ENCODE results near the gene XIRP1.
"Not testable (repeated sequence)": the region's sequence is repeated elsewhere in the genome, so short reads cannot be mapped to it uniquely, and the experiment has no call there.

The XIRP1 gene

DNA sequence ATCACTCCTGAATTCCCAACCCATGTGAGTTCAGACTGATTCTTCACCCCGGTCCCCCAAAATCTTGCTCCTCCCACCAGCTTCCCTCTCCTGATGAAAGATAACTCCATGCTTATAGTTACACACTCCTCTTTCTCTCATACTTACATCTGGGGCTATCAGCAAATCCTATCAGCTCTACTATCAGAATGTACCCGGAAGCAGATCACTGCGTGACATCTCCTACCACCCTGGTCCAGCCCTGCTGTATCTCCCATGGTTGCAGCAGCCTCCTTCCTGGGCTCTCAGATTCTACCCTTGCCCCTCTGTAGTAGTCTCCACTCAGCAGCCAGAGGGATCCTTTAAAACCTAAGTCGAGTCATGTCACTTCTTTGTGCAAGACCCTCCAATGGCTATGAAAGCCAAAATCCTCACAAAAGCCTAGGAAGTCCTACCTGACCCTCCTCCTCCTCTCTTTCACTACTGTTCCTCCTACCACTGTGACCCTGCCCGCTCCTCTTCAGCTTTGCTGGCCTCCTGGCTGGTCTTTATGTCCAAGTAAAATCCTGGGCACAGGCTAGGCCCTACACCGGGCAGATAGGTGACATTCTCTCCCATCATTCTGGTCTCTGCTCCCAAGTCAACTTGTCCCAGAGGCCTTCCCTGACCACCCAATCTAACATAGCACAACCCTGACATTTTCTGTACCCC, 16.2 kb downstream of the XIRP1 start:
- Histone ChIP-seq H3K27ac (ENCODE audit: low read length) (no peak overlapping the region), H3K27me3 (ENCODE audit: low read depth, low read length) (peaks cover 26% of the 10 kb centered on the region), H4K20me1 (ENCODE audit: insufficient read depth, low read length) (no peaks in the 10 kb centered on the region), H3K4me1 (ENCODE audit: low read length) (peaks cover 20% of the 10 kb centered on the region), H3K4me2 (ENCODE audit: low read length) (no peak overlapping the region), H3K9ac (ENCODE audit: low read length) (no peak overlapping the region), H3K79me2 (ENCODE audit: low read length) (no peaks in the 10 kb centered on the region), H3K36me3 (replicated peaks; ENCODE audit: low read depth, low read length) (no peaks in the 10 kb centered on the region), H3K4me3 (ENCODE audit: low read length) (no peak overlapping the region), H3K9me3 (ENCODE audit: insufficient read depth, low read length) (no peaks in the 10 kb centered on the region), H2AFZ (ENCODE audit: low read depth, low read length) (no peak overlapping the region)
- TF ChIP-seq EZH2phosphoT487 (IDR thresholded peaks at IDR 0.05; ENCODE audit: low read depth), result no peak
- TF ChIP-seq, protein P1, sequence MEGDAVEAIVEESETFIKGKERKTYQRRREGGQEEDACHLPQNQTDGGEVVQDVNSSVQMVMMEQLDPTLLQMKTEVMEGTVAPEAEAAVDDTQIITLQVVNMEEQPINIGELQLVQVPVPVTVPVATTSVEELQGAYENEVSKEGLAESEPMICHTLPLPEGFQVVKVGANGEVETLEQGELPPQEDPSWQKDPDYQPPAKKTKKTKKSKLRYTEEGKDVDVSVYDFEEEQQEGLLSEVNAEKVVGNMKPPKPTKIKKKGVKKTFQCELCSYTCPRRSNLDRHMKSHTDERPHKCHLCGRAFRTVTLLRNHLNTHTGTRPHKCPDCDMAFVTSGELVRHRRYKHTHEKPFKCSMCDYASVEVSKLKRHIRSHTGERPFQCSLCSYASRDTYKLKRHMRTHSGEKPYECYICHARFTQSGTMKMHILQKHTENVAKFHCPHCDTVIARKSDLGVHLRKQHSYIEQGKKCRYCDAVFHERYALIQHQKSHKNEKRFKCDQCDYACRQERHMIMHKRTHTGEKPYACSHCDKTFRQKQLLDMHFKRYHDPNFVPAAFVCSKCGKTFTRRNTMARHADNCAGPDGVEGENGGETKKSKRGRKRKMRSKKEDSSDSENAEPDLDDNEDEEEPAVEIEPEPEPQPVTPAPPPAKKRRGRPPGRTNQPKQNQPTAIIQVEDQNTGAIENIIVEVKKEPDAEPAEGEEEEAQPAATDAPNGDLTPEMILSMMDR (IDR thresholded peaks at IDR 0.05; ENCODE audit: low read depth, low read length), result no peak

DNA sequence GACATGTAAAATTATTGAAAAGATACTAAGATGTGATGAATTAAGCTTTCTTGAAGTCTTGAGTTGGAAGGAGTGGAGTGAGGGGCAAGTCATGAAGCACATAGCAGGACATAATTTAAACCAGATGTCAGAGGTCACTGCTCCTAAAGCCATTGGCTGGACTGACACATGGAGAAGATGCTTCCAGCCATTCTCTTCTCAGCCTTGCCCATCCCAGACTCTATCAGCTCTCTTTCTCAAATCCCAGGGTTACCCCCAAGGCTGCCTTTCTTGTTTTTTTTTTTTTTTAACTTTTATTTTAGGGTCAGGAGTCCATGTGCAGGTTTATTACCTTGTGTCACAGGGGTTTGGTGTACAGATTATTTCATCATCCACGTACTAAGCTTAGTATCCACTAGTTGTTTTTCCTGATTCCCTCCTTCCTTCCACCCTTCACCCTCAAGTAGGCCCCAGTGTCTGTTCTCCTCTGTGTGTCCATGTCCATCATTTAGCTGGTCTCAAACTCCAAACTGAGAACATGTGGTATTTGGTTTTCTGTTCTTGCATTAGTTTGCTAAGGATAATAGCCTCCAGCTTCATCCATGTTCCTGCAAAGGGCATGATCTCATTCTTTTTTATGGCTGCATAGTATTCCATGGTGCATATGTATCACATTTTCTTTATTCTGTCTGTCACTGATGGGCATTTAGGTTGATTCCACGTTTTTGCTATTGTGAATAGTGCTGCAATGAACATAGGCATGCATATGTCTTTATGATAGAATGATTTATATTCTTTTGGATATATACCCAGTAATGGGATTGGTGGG, 18.9 kb downstream of the XIRP1 start:
- TF ChIP-seq EZH2phosphoT487 (IDR thresholded peaks at IDR 0.05; ENCODE audit: low read depth), result no peak
- TF ChIP-seq, protein P1 (IDR thresholded peaks at IDR 0.05; ENCODE audit: low read depth, low read length), result no peak

DNA sequence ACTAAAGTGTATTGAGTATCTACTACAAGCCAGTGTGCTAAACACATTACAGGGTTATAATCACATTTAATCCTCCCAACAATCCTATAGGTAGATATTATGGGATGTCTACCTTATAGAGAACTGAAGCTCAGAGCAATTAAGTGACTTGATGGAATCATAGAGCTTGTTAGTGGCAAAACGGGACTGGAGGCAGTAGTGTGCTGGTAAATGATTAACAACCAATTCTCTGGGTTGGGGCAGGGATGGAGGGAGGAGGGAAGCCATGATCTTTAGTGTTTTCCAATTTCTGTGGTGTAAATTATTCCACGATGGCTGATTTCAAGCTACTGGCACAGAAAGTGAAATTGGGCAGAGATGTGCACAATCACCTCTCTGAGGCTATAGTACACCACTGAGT, 20.5 kb downstream of the XIRP1 start:
- H3K27me3 ChIP-seq (ENCODE audit: low read depth, low read length), result peaks cover 14% of the 10 kb centered on the region
- H3K9me3 ChIP-seq (ENCODE audit: insufficient read depth, low read length), result no peaks in the 10 kb centered on the region
- H4K20me1 ChIP-seq (ENCODE audit: insufficient read depth, low read length), result no peaks in the 10 kb centered on the region
- no peak overlapping the region for H2AFZ ChIP-seq (ENCODE audit: low read depth, low read length)
- no peak overlapping the region for H3K4me2 ChIP-seq (ENCODE audit: low read length)
- H3K79me2 ChIP-seq (ENCODE audit: low read length), result no peaks in the 10 kb centered on the region
- no peaks in the 10 kb centered on the region for H3K4me1 ChIP-seq (ENCODE audit: low read length)
- TF ChIP-seq, protein P1 (IDR thresholded peaks at IDR 0.05; ENCODE audit: low read depth, low read length), result no peak
- no peak for TF ChIP-seq EZH2phosphoT487 (IDR thresholded peaks at IDR 0.05; ENCODE audit: low read depth)
- no peak overlapping the region for H3K9ac ChIP-seq (ENCODE audit: low read length)
- no peak overlapping the region for H3K4me3 ChIP-seq (ENCODE audit: low read length)
- no peak overlapping the region for H3K27ac ChIP-seq (ENCODE audit: low read length)
- H3K36me3 ChIP-seq (replicated peaks; ENCODE audit: low read depth, low read length), result no peaks in the 10 kb centered on the region

More for the DNA sequence above, 18.9 kb downstream of the XIRP1 start:
- no peak overlapping the region for H3K9ac ChIP-seq (ENCODE audit: low read length)
- H3K4me3 ChIP-seq (ENCODE audit: low read length), result no peak overlapping the region
- no peak overlapping the region for H3K27ac ChIP-seq (ENCODE audit: low read length)
- H3K27me3 ChIP-seq (ENCODE audit: low read depth, low read length), result peaks cover 14% of the 10 kb centered on the region
- no peaks in the 10 kb centered on the region for H3K79me2 ChIP-seq (ENCODE audit: low read length)
- peaks cover 6% of the 10 kb centered on the region for H3K4me1 ChIP-seq (ENCODE audit: low read length)
- H2AFZ ChIP-seq (ENCODE audit: low read depth, low read length), result no peak overlapping the region
- H4K20me1 ChIP-seq (ENCODE audit: insufficient read depth, low read length), result no peaks in the 10 kb centered on the region
- no peak overlapping the region for H3K4me2 ChIP-seq (ENCODE audit: low read length)
- no peaks in the 10 kb centered on the region for H3K36me3 ChIP-seq (replicated peaks; ENCODE audit: low read depth, low read length)
- H3K9me3 ChIP-seq (ENCODE audit: insufficient read depth, low read length), result no peaks in the 10 kb centered on the region

DNA sequence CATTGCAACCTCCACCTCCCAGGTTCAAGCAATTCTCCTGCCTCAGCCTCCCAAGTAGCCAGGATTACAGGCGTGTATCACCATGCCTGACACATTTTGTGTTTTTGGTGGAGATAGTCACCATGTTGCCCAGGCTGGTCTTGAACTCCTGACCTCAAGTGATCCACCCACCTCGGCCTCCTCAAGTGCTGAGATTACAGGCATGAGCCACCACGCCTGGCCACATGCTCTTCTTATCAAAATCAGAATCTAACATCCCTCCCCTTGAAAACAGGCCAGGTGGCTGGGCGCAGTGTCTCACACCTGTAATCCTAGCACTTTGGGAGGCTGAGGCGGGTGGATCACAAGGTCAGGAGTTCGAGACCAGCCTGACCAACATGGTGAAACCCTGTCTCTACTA, 21.5 kb downstream of the XIRP1 start:
- H3K36me3 ChIP-seq (replicated peaks; ENCODE audit: low read depth, low read length); H3K4me3 ChIP-seq (ENCODE audit: low read length); H3K27ac ChIP-seq (ENCODE audit: low read length); H4K20me1 ChIP-seq (ENCODE audit: insufficient read depth, low read length); H2AFZ ChIP-seq (ENCODE audit: low read depth, low read length); H3K79me2 ChIP-seq (ENCODE audit: low read length); H3K9me3 ChIP-seq (ENCODE audit: insufficient read depth, low read length); H3K4me2 ChIP-seq (ENCODE audit: low read length); H3K4me1 ChIP-seq (ENCODE audit: low read length); H3K9ac ChIP-seq (ENCODE audit: low read length): not testable (repeated sequence)
- H3K27me3 ChIP-seq (ENCODE audit: low read depth, low read length), result peaks cover 14% of the 10 kb centered on the region

Data from OCI-LY3 (cell line).